ENCODE data around the gene ZNF133.
"Not testable (repeated sequence)": the region's sequence is repeated elsewhere in the genome, so short reads cannot be mapped to it uniquely, and the experiment has no call there.

ZNF133 gene

DNA sequence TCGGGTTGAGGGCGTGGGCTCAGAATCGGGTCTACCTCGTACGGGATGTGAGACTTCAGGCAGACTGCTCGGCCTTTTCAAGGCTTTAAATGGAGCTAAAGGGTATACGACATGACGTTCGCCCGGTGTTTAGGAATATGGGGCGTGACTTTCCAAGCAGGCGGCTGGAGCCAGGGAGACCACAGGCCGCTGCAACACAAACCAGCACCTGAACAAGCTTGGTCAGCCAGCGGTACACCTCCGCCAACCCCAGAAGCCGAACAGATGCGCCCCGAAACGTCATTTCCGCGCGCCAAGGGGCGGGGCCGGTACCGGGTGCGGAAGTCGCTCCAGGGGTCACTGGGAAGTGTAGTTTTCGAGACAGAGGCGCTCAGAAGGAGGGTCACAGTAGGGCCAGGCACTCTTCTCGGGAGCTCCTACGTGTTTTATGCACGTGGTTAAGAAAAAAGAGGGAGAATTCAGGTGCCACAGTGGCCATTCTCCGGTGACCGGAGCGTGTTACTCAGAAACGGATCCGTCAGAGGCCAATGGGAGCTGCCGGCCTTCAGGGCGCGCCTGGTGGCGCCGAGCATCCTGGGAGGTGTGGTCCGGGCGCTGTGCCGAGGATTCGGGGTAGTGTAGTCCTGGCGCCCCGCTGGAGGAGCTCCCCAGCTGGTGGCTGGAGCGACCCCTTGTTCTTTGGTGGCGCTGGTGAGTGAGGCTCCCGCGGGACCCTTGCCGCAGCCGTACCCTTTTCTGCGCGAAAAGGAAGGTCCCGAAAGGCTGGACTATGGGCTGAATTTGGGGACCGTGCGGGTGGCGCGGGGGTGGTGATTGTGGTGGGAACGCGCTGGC is at the start of gene ZNF133:
ZNF133 (plus strand) TSS at position 613 of the 834 bp plus-strand sequence. CDS start 17,160 bp downstream, outside the sequence.
- peak; percentile 98 for DNase-seq (ENCODE audit: low read depth, low spot score)

DNA sequence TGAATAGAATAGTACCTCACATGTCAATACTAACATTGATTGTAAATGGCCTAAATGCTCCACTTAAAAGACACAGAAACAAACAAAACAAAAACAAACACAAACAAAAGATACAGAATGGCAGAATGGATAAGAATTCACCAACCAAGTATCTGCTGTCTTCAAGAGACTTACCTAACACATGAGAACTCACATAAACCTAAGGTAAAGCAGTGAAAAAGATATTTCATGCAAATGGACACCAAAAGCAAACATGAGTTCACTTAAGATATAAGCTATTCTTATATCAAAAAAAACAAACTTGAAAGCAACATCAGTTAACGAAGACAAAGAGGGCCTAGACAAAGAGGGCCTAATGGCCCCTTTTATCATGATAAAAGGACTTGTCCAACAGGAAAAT is 47.3 kb upstream of the ZNF133 start:
- no peak for DNase-seq (ENCODE audit: low read depth, low spot score)

GRCh38 chr20:18243802-18244201 is 44.5 kb upstream of the ZNF133 start:
- DNase-seq (ENCODE audit: low read depth, low spot score): no peak

GRCh38 chr20:18248545-18248944 is 39.8 kb upstream of the ZNF133 start:
- DNase-seq (ENCODE audit: low read depth, low spot score): not testable (repeated sequence)

DNA sequence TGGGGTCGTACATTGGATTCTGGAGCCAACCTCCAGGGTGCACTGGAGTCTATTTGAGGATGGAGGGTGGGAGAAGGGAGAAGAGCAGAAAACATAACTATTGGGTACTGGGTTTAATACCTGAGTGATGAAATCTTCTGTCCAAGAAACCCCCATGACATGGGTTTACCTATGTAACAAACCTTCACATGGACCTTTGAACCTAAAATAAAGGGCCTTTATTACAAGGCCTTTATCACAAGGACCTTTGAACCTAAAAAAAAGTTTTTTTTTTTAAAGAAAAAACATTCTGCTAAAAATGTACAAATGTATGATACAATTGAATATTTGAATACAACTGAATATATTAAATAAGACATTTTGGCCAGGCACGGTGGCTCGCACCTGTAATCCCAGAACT is 38.1 kb upstream of the ZNF133 start:
- no peak for DNase-seq (ENCODE audit: low read depth, low spot score)

DNA sequence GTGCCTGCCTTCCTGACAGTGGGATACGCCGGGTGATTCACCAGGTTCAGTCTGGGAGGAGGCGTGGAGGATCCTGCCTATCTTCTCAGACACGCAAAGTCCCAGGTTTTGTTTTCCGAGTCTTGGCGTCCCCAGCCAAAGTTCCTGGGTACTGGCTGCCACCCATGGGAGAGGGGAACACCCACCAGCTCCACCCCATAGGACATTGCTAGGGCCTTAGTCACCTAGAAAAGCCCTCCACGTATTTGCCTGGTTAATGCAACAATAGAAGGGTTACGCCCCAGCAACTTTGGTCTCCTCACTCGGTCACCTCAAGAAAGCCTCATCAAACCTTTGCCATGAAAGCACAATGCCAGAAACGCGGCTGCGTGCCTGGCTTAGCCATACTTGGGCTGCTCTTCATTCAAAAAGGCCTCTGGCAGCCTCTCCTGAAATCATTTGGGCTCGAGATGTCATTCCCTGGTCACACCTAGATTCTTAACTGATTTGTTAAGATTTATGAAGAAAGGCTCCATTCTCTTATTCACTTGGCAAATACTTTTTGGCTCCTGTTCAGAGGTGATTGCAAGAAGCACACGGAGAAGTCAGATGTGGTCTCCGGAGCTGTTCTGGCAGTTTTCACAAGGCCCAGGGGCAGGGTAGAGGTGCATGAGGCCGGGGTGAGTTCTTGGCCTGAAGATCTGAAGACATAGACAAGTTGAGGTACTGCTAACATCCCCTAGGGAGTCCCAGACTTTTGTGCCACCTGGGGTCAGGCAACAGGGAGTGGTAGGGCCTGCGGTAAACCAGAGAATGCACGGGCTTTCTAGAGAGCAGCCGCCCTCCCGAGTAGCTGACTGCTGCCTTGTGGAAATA is 35.5 kb upstream of the ZNF133 start:
- no peak for DNase-seq (ENCODE audit: low read depth, low spot score)

- no peak for DNase-seq (ENCODE audit: low read depth, low spot score)
Measured at GRCh38 chr20:18254615-18255014, 33.7 kb upstream of the ZNF133 start.

DNA sequence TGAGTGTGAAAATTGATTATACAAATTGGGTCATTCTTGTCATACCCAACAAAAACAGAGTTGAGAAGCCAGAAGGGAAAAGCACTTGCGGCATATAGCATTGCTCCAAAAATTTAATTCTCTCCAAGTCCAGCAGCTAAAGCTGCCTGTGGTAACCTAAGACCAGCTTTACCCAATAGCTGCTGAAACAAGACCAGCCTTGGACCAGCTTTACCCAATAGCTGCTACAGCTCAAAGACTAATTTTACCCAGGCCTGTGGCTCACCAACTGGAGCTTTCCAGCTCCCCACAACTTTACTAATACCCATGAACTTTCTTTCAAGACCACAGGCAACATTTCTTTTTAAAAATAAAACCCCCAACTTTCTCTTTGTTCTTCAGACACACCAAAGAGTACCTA is 32.8 kb upstream of the ZNF133 start:
- no peak for DNase-seq (ENCODE audit: low read depth, low spot score)

DNA sequence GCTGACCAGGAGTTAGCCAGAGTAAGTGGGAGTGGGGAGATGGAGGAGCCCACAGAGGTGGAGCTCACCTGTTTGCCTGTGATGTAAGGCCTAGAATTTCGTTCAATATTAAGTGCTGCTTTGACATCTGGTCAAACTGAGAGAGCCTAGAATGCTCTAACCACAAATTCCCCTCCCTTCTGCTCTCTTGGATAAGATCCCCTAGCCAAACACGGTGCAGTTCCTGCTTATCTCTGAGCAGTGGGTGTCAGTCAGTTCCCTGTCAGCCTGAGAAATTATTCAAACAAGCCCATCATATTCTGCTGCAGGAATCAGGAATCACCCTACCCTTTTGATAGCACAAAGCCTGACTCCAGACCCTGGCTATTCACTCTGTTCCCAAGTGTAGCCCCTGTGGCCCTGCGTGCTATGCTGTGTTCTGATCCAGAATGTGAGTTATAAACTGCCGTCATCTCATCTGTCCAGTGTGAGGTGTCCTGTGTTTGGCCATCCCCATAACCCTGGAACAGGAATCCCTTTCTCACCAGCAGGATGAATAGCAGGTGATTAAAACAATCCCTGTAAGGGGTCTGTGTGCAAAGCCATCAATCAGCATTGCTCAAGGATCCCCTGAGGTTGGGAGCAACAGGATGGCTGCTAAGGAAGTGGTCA is 31.8 kb upstream of the ZNF133 start:
- no peak for DNase-seq (ENCODE audit: low read depth, low spot score)

GRCh38 chr20:18258126-18258860 is 30.0 kb upstream of the ZNF133 start:
- no peak for DNase-seq (ENCODE audit: low read depth, low spot score)

DNA sequence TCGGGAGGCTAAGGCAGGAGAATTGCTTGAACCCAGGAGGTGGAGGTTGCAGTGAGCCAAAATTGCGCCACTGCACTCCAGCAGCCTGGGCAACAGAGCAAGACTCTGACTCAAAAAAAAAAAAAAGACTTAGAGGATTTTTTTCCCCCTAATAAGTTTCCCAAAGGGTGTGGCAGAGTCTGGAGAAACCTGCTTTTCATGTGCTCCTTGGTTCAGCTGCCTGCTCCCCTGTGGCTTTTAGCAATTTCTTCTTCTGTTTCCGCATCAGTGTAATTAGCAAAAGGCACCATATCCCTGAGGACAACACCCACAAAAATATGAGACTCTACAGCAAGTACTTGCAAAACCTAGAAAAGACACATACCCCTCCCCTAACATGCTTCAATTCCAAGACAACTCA is 28.6 kb upstream of the ZNF133 start:
- DNase-seq (ENCODE audit: low read depth, low spot score): no peak

GRCh38 chr20:18263723-18264122 is 24.6 kb upstream of the ZNF133 start:
- DNase-seq (ENCODE audit: low read depth, low spot score): no peak

DNA sequence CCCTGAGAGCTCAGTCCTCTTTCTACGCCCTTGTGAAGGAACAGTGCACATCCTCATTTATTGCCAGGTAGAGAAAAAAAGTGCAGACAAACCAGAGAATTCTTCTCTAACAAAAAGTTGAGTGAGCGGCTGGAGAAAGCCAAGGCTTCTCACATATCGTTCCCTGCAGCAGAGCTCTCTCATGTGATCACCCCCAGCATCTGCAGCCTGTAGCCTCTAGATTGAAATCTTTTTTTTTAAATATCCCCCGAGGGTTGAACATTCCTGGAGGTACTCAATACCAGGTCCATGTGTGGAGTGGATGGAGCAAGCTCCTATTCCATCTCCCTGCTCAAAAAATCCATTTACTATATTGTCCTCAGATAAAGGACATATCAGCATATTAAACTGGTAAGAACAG is 22.9 kb upstream of the ZNF133 start:
- peak; percentile 30 for DNase-seq (ENCODE audit: low read depth, low spot score)

GRCh38 chr20:18266282-18266681 is 22.0 kb upstream of the ZNF133 start:
- no peak for DNase-seq (ENCODE audit: low read depth, low spot score)

DNA sequence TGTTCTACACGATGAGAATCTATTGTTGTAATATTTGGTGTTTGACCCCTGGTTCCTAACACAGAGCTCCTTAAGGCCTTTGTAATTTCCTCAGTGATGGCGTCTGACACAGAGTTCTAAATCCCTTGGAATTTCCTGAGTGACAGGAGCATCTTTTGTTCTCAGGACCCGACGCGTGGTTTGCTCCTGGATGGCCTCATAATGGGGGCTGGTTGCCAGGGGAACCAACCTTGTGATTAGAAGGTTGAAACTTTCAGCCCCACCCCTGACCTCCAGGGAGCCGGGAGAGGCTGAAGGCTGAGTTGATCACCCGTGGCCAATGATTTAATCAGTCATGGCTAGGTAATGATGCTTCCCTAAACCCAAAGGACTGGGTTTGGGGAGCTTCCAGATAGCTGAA is 20.5 kb upstream of the ZNF133 start:
- peak; percentile 65 for DNase-seq (ENCODE audit: low read depth, low spot score)

- DNase-seq (ENCODE audit: low read depth, low spot score): no peak
Measured at GRCh38 chr20:18271160-18271559, 17.2 kb upstream of the ZNF133 start.

GRCh38 chr20:18272451-18272850 is 15.9 kb upstream of the ZNF133 start:
- DNase-seq (ENCODE audit: low read depth, low spot score): peak; percentile 17

- no peak for DNase-seq (ENCODE audit: low read depth, low spot score)
Measured at GRCh38 chr20:18273738-18274137, 14.6 kb upstream of the ZNF133 start.

DNA sequence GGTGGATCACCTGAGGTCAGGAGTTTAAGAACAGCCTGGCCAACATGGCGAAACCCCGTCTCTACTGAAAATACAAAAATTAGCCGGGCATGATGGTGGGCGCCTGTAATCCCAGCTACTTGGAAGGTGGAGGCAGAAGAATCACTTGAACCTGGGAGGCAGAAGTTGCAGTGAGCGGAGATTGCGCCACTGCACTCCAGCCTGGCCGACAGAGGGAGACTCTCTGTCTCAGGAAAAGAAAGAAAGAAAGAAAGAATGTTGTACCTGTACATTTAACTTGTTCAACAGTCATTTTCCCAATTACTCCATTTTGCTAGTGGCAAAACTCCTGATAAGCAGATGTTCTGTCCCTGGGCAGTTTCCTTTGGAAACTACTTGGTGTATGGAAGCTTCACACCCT is 12.4 kb upstream of the ZNF133 start:
- DNase-seq (ENCODE audit: low read depth, low spot score): not testable (repeated sequence)

DNA sequence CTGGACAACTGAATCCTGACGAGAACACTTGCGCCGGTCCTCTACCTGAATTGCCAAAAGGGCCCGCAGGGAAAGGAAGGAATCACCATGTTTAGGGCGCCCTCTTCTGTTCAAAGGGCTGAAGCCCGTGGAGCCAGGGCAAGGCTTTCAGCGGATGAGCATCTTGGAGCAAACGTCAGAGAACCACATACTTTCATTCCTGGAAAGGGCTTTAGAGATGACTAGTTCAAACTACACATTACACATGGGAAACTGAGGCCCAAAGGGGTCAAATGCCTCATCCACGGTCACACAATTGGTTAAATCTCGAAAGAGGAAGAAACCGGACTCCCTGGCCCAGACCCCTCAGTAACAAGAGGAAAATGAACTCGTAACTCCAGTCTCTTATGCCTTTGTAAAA is 11.5 kb upstream of the ZNF133 start:
- DNase-seq (ENCODE audit: low read depth, low spot score): peak; percentile 91

DNA sequence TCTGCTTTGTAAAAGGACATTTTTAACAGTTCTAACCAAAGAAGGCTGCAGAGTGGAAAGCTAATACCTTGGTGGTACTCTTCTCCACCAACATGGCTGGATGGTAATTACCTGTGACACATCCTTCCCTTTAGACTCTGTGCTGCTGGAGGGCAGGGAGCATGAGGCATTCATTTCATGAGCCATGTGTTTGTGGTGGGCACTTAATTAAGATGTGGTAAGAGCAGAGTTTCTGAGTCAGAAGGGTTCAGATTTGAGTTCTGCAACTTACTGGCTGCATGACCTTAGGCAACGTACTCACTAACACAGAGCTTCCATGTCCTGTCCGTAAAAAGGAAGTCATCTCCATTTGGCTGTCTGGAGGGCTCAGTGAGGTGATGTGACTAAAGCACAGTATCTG is 9.1 kb upstream of the ZNF133 start:
- DNase-seq (ENCODE audit: low read depth, low spot score): no peak

Measured in ELF-1 (cell line).